ENCODE data around the gene ZBTB25.

DNA sequence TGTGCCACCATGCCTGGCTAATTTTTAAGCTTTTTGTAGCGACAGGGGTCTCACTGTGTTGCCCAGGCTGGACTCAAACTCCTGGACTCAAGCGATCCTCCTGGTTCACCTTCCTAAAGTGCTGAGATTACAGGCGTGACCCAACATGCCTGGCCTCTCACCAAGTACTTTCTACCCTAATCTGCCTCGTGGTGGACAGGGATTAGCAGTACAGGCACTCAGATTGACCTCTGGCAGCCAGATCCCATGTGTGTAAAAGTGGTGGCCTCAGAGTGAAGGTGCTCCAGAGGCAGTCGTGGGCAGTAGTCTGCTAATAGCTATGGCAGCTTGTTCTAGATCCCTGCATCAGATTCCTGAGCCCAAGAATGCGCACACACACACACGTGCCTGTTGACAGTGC is 84.6 kb downstream of the ZBTB25 start:
- TF ChIP-seq, protein P1, sequence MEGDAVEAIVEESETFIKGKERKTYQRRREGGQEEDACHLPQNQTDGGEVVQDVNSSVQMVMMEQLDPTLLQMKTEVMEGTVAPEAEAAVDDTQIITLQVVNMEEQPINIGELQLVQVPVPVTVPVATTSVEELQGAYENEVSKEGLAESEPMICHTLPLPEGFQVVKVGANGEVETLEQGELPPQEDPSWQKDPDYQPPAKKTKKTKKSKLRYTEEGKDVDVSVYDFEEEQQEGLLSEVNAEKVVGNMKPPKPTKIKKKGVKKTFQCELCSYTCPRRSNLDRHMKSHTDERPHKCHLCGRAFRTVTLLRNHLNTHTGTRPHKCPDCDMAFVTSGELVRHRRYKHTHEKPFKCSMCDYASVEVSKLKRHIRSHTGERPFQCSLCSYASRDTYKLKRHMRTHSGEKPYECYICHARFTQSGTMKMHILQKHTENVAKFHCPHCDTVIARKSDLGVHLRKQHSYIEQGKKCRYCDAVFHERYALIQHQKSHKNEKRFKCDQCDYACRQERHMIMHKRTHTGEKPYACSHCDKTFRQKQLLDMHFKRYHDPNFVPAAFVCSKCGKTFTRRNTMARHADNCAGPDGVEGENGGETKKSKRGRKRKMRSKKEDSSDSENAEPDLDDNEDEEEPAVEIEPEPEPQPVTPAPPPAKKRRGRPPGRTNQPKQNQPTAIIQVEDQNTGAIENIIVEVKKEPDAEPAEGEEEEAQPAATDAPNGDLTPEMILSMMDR (IDR thresholded peaks at IDR 0.05): no peak
- no peak for TF ChIP-seq POLR2A (IDR thresholded peaks at IDR 0.05)

Measured in adrenal gland (tissue), 5 donors.